Endothelial cell of umbilical vein (primary cell): ENCODE measurements around the gene SLC9C1. TPM values are rescaled to one million over a fixed set of nuclear protein-coding genes. Genes with fewer than 3 reads are reported as not detected.
A peak's percentile ranks its signal among the peaks of the same experiment; 100 is the strongest.

Source experiments
- BruUV-seq: library from RNA; stranded (reverse); fragments of 400-500 nt; replicated peaks from 2 replicates; lab custom pipeline; 2021; lab: Mats Ljungman, UMichigan
- CTCF ChIA-PET: fragments of 300-600, 350-600 bp; sonication (Branson Sonifier 250); formaldehyde crosslinking; loops from one replicate; lab custom pipeline; 2021; ENCODE audit warnings: antibody characterized with exemption, inconsistent platforms; lab: Charles Lee
- POLR2A ChIA-PET: fragments of 300-600, 350-600 bp; sonication (Branson Sonifier 250); formaldehyde crosslinking; loops from one replicate; lab custom pipeline; 2021; ENCODE audit warnings: antibody characterized with exemption, inconsistent platforms; lab: Charles Lee
- DNase-seq: peaks from one replicate; pipeline ENCODE4 v3.0.0-alpha.2; 2011; ENCODE audit warnings: low read depth, low spot score
- FAIRE-seq: peaks from 2 replicates; lab custom pipeline; 2011; peaks lifted over from hg19 to GRCh38; lab: Jason Lieb, UNC
- H2AFZ ChIP-seq: 2 replicates; pipeline ENCODE4 v1.6.0; 2012; ENCODE audit warnings: low read depth, low read length, control low read depth, inconsistent platforms
- H3K27ac ChIP-seq: 2 replicates; pipeline ENCODE4 v1.5.1; 2011; ENCODE audit warnings: low read depth, mild to moderate bottlenecking, control low read depth, low read length, moderate library complexity; ENCODE audit not compliant: insufficient read depth
- H3K27me3 ChIP-seq, 2 experiments: 2 replicates each; pipeline versions ENCODE4 v1.6.0 to v1.6.1; 2011; ENCODE audit warnings: low read length in 2 of 2, mixed read lengths in 1 of 2; ENCODE audit not compliant: control insufficient read depth in 2 of 2, insufficient read depth in 2 of 2
- H3K36me3 ChIP-seq, 2 experiments: 2 replicates in 1 of 2; 3 replicates in 1 of 2; pipeline ENCODE4 v1.5.1; 2011; ENCODE audit warnings: low read length in 2 of 2, mild to moderate bottlenecking in 1 of 2, moderate library complexity in 1 of 2; ENCODE audit not compliant: control insufficient read depth in 2 of 2, insufficient read depth in 2 of 2; ENCODE audit errors: extremely low read depth in 1 of 2
- H3K4me1 ChIP-seq: 3 replicates; pipeline ENCODE4 v1.5.1; 2011; ENCODE audit warnings: mild to moderate bottlenecking, low read length; ENCODE audit not compliant: control insufficient read depth, insufficient read depth; ENCODE audit errors: extremely low read depth
- H3K4me2 ChIP-seq: 2 replicates; pipeline ENCODE4 v1.6.1; 2011; ENCODE audit warnings: low read length, control low read depth, mixed read lengths; ENCODE audit not compliant: insufficient read depth
- H3K4me3 ChIP-seq, 3 experiments: fragments of 200-600 bp in 1 of 3; sonication (generic), shearing (Covaris generic) in 1 of 3; replicated peaks in 1 of 3; 2 replicates each; pipeline ENCODE4 v1.5.1; 2011 to 2016; ENCODE audit warnings: control low read depth in 3 of 3, low read length in 3 of 3, mild to moderate bottlenecking in 2 of 3, inconsistent platforms in 1 of 3, low read depth in 1 of 3, moderate library complexity in 1 of 3; ENCODE audit not compliant: insufficient read depth in 1 of 3
- H3K79me2 ChIP-seq: 2 replicates; pipeline ENCODE4 v1.6.0; 2012; ENCODE audit warnings: low read length, inconsistent platforms; ENCODE audit not compliant: control insufficient read depth, insufficient read depth
- H3K9ac ChIP-seq: replicated peaks from 2 replicates; pipeline ENCODE3; 2011; ENCODE audit warnings: low read length, control low read depth; ENCODE audit not compliant: insufficient read depth; ENCODE audit errors: extremely low read depth
- H3K9me1 ChIP-seq: replicated peaks from 3 replicates; pipeline ENCODE4 v1.6.0; 2011; ENCODE audit warnings: mild to moderate bottlenecking, low read length; ENCODE audit not compliant: control insufficient read depth, insufficient read depth; ENCODE audit errors: extremely low read depth
- H3K9me3 ChIP-seq: replicated peaks from 2 replicates; pipeline ENCODE4 v1.5.1; 2012; ENCODE audit warnings: low read length, inconsistent platforms; ENCODE audit not compliant: control insufficient read depth, insufficient read depth
- H4K20me1 ChIP-seq: replicated peaks from 2 replicates; pipeline ENCODE3; 2011; ENCODE audit warnings: mild to moderate bottlenecking, low read length; ENCODE audit not compliant: control insufficient read depth, insufficient read depth; ENCODE audit errors: extremely low read depth
- EZH2 ChIP-seq: IDR thresholded peaks from 2 replicates; pipeline ENCODE4 v1.6.1; 2012; ENCODE audit warnings: borderline replicate concordance, low read depth, mild to moderate bottlenecking, moderate library complexity, low read length, inconsistent platforms; ENCODE audit not compliant: severe bottlenecking
- FOS ChIP-seq: IDR thresholded peaks from 2 replicates; pipeline ENCODE4 v1.6.1; 2011; ENCODE audit warnings: mild to moderate bottlenecking, low read length, moderate library complexity, borderline replicate concordance; ENCODE audit not compliant: insufficient read depth
- GATA2 ChIP-seq: IDR thresholded peaks from 2 replicates; pipeline ENCODE4 v1.7.0; 2011; ENCODE audit warnings: low read depth, mild to moderate bottlenecking, moderate library complexity, mixed read lengths, low read length; ENCODE audit not compliant: insufficient read length, insufficient read depth
- JUN ChIP-seq: IDR thresholded peaks from 2 replicates; pipeline ENCODE4 v1.6.1; 2011; ENCODE audit warnings: borderline replicate concordance, low read depth; ENCODE audit not compliant: insufficient read length, insufficient read depth
- MYC ChIP-seq: IDR thresholded peaks from one replicate; pipeline ENCODE4 v1.6.1; 2011; ENCODE audit warnings: mild to moderate bottlenecking, low read depth, low read length
- POLR2A ChIP-seq: IDR thresholded peaks from 2 replicates; pipeline ENCODE4 v1.6.1; 2012; ENCODE audit warnings: low read depth, mild to moderate bottlenecking, control low read depth, low read length
- POLR2AphosphoS5 ChIP-seq: IDR thresholded peaks from 2 replicates; pipeline ENCODE4 v1.6.1; 2012; ENCODE audit warnings: low read depth, mild to moderate bottlenecking, control low read depth, low read length, moderate library complexity; ENCODE audit not compliant: insufficient read depth
- dilution Hi-C: fragments of 300-500 bp; cut with MboI; formaldehyde crosslinking; loops from one replicate; pipeline ENCODE4 v1.15.0; 2019; ENCODE audit warnings: low sequenced_read_pairs; ENCODE audit not compliant: extremely low pct_ligation_motif_present
- intact Hi-C: fragments of 100-400 bp; cut with micrococcal nuclease; formaldehyde crosslinking; loops from one replicate; pipeline ENCODE4 v1.10.0; 2022
- microRNA counts: library from miRNA; unstranded; fragments of <30 nt; microRNA quantifications from one replicate; lab custom pipeline; 2016
- microRNA-seq: library from miRNA; unstranded; fragments of <30 nt; microRNA quantifications from one replicate; pipeline ENCODE4 v1.2.0, GENCODE V29; 2021; ENCODE audit warnings: borderline number of aligned reads, borderline replicate concordance
- polyA plus RNA-seq, 4 experiments: library from polyadenylated mRNA; depleted of rRNA in 3 of 4; stranded (reverse) in 3 of 4; unstranded in 1 of 4; fragments of >200 nt; gene quantifications; 2 replicates each; pipeline versions ENCODE4 v1.2.1 to v1.2.3, GENCODE V29; 2011 to 2012; ENCODE audit warnings: missing spikeins in 1 of 4
- small RNA-seq: library from RNA; depleted of rRNA; stranded (forward); fragments of <200 nt; gene quantifications from one replicate; pipeline ENCODE3, GENCODE V24; 2012; ENCODE audit warnings: low replicate concordance, low read depth; ENCODE audit not compliant: insufficient read depth, insufficient read length
- total RNA-seq: library from RNA; stranded (reverse); gene quantifications from 2 replicates; pipeline ENCODE4 v1.2.3, GENCODE V29; 2021
- TF ChIP-seq, protein P1 (sequence below): IDR thresholded peaks from 2 replicates; pipeline ENCODE4 v1.6.1; 2011; ENCODE audit not compliant: insufficient read depth, insufficient read length
- TF ChIP-seq, protein P2 (sequence below), 2 donors: IDR thresholded peaks; 1 replicate in 1 of 2; 2 replicates in 1 of 2; pipeline ENCODE4 v1.5.1; 2011; ENCODE audit warnings: low read length in 2 of 2, mild to moderate bottlenecking in 2 of 2, moderate library complexity in 2 of 2, control low read depth in 1 of 2, inconsistent platforms in 1 of 2, low read depth in 1 of 2; ENCODE audit not compliant: insufficient read depth in 1 of 2; ENCODE audit errors: extremely low read depth in 1 of 2

The SLC9C1 gene
- total and polyA plus RNA-seq, 2 donors (not counting 3 experiments of a cell fraction or from before 2014, with no cell fraction given), result not detected

DNA sequence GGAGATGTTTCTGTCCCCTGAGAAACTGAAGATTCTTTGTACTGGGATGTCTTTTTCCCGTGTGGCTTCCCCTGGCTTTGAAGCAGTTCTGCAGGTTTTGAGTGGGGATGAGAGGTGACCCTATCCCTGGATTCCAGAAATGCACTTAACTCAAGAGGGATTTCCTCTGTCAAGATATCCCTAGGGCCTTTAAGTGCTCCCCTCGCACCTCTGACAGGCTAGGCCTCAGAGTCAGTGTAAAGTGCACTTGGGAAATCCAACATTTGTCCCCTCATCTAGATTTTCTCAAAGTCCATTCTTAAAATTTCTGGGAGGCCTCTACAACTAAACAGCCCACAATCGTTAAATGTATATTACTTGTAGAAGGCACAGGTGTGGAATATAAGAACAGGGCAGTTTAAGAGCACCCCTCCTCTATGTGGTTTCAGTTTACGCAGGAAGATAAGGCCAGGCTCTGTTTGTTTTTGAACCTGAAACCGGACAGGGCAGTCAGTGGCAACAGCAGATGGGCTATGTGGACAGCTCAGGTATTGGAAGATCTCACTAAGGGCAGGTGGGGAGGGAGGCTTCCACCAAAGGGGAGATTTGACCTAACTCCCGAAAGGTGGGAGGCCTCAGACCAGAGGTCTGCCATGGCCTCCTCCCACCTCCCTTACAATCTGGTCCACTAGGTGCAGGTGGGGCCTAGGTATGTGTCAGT, 203.0 kb downstream of the SLC9C1 start:
- Histone ChIP-seq H4K20me1 (no peaks in the 10 kb centered on the region), H3K36me3 (no peaks in the 10 kb centered on the region), H3K4me2 (no peak overlapping the region), H3K27ac (no peak overlapping the region), H3K79me2 (no peaks in the 10 kb centered on the region), H3K27me3 (no peaks in the 10 kb centered on the region), H3K4me1 (peaks cover 16% of the 10 kb centered on the region), H3K9ac (no peak overlapping the region), H2AFZ (no peak overlapping the region), H3K9me3 (no peaks in the 10 kb centered on the region), H3K9me1 (no peaks in the 10 kb centered on the region), H3K4me3 (no peak overlapping the region)
- no peak for DNase-seq
- ChIA-PET POLR2A (no interaction called here), CTCF (interaction anchor here (0.6 to 2.3 kb wide), 5 partner anchors 12 to 208 kb away, joined by 3 to 7 read pairs (median 5); no protein-coding TSS in a partner anchor)
- BruUV-seq, result no TSS peak
- dilution Hi-C loops, result no loop called here
- FAIRE-seq, result no peak
- TF ChIP-seq FOS, result no peak
- TF ChIP-seq POLR2AphosphoS5, result no peak
- TF ChIP-seq, protein P1, sequence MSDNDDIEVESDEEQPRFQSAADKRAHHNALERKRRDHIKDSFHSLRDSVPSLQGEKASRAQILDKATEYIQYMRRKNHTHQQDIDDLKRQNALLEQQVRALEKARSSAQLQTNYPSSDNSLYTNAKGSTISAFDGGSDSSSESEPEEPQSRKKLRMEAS, result no peak
- TF ChIP-seq POLR2A, result no peak
- TF ChIP-seq MYC, result no peak
- TF ChIP-seq GATA2, result no peak
- TF ChIP-seq, protein P2, sequence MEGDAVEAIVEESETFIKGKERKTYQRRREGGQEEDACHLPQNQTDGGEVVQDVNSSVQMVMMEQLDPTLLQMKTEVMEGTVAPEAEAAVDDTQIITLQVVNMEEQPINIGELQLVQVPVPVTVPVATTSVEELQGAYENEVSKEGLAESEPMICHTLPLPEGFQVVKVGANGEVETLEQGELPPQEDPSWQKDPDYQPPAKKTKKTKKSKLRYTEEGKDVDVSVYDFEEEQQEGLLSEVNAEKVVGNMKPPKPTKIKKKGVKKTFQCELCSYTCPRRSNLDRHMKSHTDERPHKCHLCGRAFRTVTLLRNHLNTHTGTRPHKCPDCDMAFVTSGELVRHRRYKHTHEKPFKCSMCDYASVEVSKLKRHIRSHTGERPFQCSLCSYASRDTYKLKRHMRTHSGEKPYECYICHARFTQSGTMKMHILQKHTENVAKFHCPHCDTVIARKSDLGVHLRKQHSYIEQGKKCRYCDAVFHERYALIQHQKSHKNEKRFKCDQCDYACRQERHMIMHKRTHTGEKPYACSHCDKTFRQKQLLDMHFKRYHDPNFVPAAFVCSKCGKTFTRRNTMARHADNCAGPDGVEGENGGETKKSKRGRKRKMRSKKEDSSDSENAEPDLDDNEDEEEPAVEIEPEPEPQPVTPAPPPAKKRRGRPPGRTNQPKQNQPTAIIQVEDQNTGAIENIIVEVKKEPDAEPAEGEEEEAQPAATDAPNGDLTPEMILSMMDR (IDR thresholded peaks at IDR 0.05; ENCODE audit: extremely low read depth in 1 of 2, insufficient read depth in 1 of 2, low read depth in 1 of 2, low read length in 2 of 2), result no peak
- TF ChIP-seq JUN, result no peak
- TF ChIP-seq EZH2, result no peak
- intact Hi-C loops, result loop anchor here (10.0 kb wide), 1 partner anchor 176 kb away; no protein-coding TSS in a partner anchor

MicroRNAs within 50 kb of the gene (microRNA counts, 767-probe panel; counts per million panel counts)
- microRNA hsa-miR-567 (lab: Ali Mortazavi, UCI), result 723 counts per million, percentile 96 among the panel's probes with 10 or more counts

Small RNAs within 50 kb of the gene (microRNA-seq; reads per million reads assigned to microRNA genes)
- gene MIR567, result not detected

Small RNAs within 50 kb of the gene (small RNA-seq; reads per million reads assigned to genes)
- gene MIR567, result 1.1 reads per million

Other genes starting within 250 kb of the SLC9C1 start
- 2.1 and 4.6 TPM in 2 replicates for gene C3orf52, start 207.8 kb downstream of the SLC9C1 start, total RNA-seq
- 2.9 and 4.2 TPM in 2 replicates for gene C3orf52, start 207.8 kb downstream of the SLC9C1 start, polyA plus RNA-seq
- gene GCSAM, start 161.0 kb downstream of the SLC9C1 start, total RNA-seq, result not detected in 2 replicates
- not detected in 2 replicates for gene GCSAM, start 161.0 kb downstream of the SLC9C1 start, polyA plus RNA-seq
- 7.2 and 8.2 TPM in 2 replicates for gene CD200, start 38.9 kb upstream of the SLC9C1 start, total RNA-seq
- 6.9 and 8.1 TPM in 2 replicates for gene CD200, start 38.9 kb upstream of the SLC9C1 start, polyA plus RNA-seq
- not detected in 2 replicates for gene BTLA, start 205.3 kb upstream of the SLC9C1 start, total RNA-seq
- gene BTLA, start 205.3 kb upstream of the SLC9C1 start, polyA plus RNA-seq, result not detected in 2 replicates